ENCODE data around the gene NSG2.
A peak's percentile ranks its signal among the peaks of the same experiment; 100 is the strongest.

Gene NSG2

GRCh38 chr5:174071484-174071883 lies 26.0 kb downstream of the NSG2 start:
- no peak overlapping the region for H3K4me3 ChIP-seq (replicated peaks in 1 of 2; ENCODE audit: low read depth in 2 of 2, low read length in 2 of 2)
- no peak for DNase-seq (ENCODE audit: low read depth in 2 of 2)
- TF ChIP-seq CTCF (IDR thresholded peaks at IDR 0.05; ENCODE audit: low read depth, low read length), result no peak

- no peak for DNase-seq (ENCODE audit: low read depth in 2 of 2)
- no peak overlapping the region for H3K4me3 ChIP-seq (replicated peaks in 1 of 2; ENCODE audit: low read depth in 2 of 2, low read length in 2 of 2)
- no peak for TF ChIP-seq CTCF (IDR thresholded peaks at IDR 0.05; ENCODE audit: low read depth, low read length)
Measured at GRCh38 chr5:174073122-174073660, 27.7 kb downstream of the NSG2 start.

GRCh38 chr5:174074369-174074768 lies 28.9 kb downstream of the NSG2 start:
- no peak for TF ChIP-seq CTCF (IDR thresholded peaks at IDR 0.05; ENCODE audit: low read depth, low read length)
- DNase-seq (ENCODE audit: low read depth in 2 of 2), result no peak
- H3K4me3 ChIP-seq (replicated peaks in 1 of 2; ENCODE audit: low read depth in 2 of 2, low read length in 2 of 2), result no peak overlapping the region

GRCh38 chr5:174078416-174078815 lies 32.9 kb downstream of the NSG2 start:
- DNase-seq (ENCODE audit: low read depth in 2 of 2), result peak in 1 of 2 donors; percentile 1
- TF ChIP-seq CTCF (IDR thresholded peaks at IDR 0.05; ENCODE audit: low read depth, low read length), result no peak
- no peak overlapping the region for H3K4me3 ChIP-seq (replicated peaks in 1 of 2; ENCODE audit: low read depth in 2 of 2, low read length in 2 of 2)

- H3K4me3 ChIP-seq (replicated peaks in 1 of 2; ENCODE audit: low read depth in 2 of 2, low read length in 2 of 2), result no peak overlapping the region
- no peak for TF ChIP-seq CTCF (IDR thresholded peaks at IDR 0.05; ENCODE audit: low read depth, low read length)
- no peak for DNase-seq (ENCODE audit: low read depth in 2 of 2)
Measured at GRCh38 chr5:174082286-174082685, 36.8 kb downstream of the NSG2 start.

GRCh38 chr5:174083056-174083827 lies 37.7 kb downstream of the NSG2 start:
- no peak for DNase-seq (ENCODE audit: low read depth in 2 of 2)
- TF ChIP-seq CTCF (IDR thresholded peaks at IDR 0.05; ENCODE audit: low read depth, low read length), result no peak
- H3K4me3 ChIP-seq (replicated peaks in 1 of 2; ENCODE audit: low read depth in 2 of 2, low read length in 2 of 2), result no peak overlapping the region
